ENCODE measurements around the gene PIP5K1A. TPM values are rescaled to one million over a fixed set of nuclear protein-coding genes. Genes with fewer than 3 reads are reported as not detected.

PIP5K1A gene
- total RNA-seq, 1 donor from 2014 or later: 77.7 TPM

DNA sequence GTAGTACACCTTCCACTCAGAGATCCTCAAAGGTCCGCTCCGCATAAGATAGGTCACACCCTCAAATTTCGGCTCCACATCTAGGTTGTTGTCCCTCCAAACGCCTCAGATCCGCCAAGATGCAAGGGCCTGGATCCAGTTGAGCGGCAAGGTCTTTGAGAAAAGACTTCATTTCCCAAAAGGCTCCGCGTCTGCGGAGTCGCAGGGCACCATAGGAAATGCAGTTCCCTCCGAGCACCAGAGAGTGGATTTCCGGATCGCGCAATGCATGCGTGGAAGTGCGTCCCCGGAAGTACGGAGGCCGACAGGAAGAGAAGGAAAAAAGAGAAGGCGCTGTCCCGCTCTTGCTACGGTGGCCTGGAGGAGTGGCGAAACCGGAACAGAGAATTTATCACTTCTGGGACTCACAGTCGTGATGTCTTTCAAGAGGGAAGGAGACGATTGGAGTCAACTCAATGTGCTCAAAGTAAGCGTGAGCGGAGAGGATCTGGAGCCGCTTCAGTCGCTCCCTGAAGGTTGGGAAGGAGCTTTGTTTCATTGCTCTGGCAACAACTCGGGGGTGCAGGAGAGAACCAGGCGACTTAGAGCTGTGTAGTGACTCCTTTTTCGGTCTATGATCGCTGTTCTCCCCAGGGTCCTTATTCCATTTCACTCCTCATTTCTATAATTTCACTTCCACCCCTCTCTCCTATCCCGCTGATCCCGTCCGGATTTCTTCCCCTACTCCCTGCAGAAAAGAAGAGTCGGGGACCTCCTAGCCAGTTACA is 32.4 kb upstream of the PIP5K1A start, which contains the start of the genes LYSMD1 and SCNM1:
Gene LYSMD1, minus strand, starts transcription at position 165 of the 767 bp plus-strand sequence. CDS start 644 bp downstream, outside the sequence.
Gene SCNM1, plus strand, starts transcription at position 407 of the 767 bp plus-strand sequence. Its CDS starts 9 bp downstream, at position 416.
- no peaks in the 10 kb centered on the region for H3K9me3 Mint-ChIP-seq
- DNase-seq (peak; percentile 87), ATAC-seq (ENCODE audit: low read depth) (peak; percentile 96)
- intact Hi-C loops (cut with micrococcal nuclease): loop anchor here (1.0 to 10.0 kb wide), 8 partner anchors 10 to 449 kb away; partner anchors contain the start of genes PIP5K1A, PSMD4, SEMA6C and SNX27
- TF ChIP-seq CTCF (IDR thresholded peaks at IDR 0.05): no peak
- ChIA-PET POLR2A (interaction anchor here (0.6 to 2.5 kb wide), 10 partner anchors 9 to 802 kb away, joined by 3 to 22 read pairs (median 4); partner anchors contain the start of genes MLLT11, PSMD4, RPRD2 and TNFAIP8L2), CTCF (interaction anchor here (2.7 kb wide), 1 partner anchor 66 kb away, joined by 8 read pairs; no protein-coding TSS in a partner anchor)
- peak within 1 kb of the TSS; percentile 89 for H3K27ac Mint-ChIP-seq
- H3K4me3 Mint-ChIP-seq: peak within 1 kb of the TSS; percentile 92
- H3K4me1 Mint-ChIP-seq: peaks cover 37% of the 10 kb centered on the region
- H3K27me3 Mint-ChIP-seq: no peaks in the 10 kb centered on the region
- peaks cover 53% of the 10 kb centered on the region for H3K36me3 Mint-ChIP-seq (ENCODE audit: low read depth)

DNA sequence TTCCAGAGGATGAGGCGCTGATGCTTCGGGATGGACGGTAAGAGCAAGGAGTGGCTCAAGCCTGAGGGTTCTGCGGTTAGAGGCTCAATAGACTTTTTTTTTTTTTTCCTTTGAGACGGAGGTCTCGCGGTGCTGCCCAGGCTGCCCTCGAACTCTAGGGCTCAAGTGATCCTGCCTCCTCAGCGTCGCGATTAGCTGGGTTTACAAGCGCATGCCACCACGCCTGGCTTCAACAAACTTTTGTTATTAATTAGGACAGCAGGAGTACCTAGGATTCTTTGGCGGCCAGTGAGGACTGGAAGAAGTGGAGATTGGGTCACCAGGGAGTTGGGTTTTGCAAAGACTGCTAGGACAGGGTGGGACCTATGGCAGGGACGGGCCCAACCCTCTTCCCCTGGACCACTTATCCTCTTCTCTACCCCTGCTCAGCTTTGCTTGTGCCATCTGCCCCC is 31.8 kb upstream of the PIP5K1A start:
- intact Hi-C loops (cut with micrococcal nuclease): loop anchor here (1.0 to 10.0 kb wide), 4 partner anchors 24 to 448 kb away; partner anchors contain the start of genes PIP5K1A, PSMD4, SNX27 and VPS72
- no peak for TF ChIP-seq CTCF (IDR thresholded peaks at IDR 0.05)
- Mint-ChIP-seq H3K27ac (peak overlapping the region; percentile 89), H3K27me3 (no peaks in the 10 kb centered on the region), H3K36me3 (ENCODE audit: low read depth) (peaks cover 57% of the 10 kb centered on the region), H3K4me3 (peak overlapping the region; percentile 92), H3K9me3 (no peaks in the 10 kb centered on the region), H3K4me1 (peaks cover 35% of the 10 kb centered on the region)
- ChIA-PET POLR2A (interaction anchor here (0.8 to 2.5 kb wide), 9 partner anchors 9 to 803 kb away, joined by 3 to 22 read pairs (median 6); partner anchors contain the start of genes MLLT11, PSMD4, RPRD2 and TNFAIP8L2), CTCF (interaction anchor here (2.7 kb wide), 1 partner anchor 67 kb away, joined by 8 read pairs; no protein-coding TSS in a partner anchor)
- ATAC-seq (ENCODE audit: low read depth) (no peak), DNase-seq (no peak)

DNA sequence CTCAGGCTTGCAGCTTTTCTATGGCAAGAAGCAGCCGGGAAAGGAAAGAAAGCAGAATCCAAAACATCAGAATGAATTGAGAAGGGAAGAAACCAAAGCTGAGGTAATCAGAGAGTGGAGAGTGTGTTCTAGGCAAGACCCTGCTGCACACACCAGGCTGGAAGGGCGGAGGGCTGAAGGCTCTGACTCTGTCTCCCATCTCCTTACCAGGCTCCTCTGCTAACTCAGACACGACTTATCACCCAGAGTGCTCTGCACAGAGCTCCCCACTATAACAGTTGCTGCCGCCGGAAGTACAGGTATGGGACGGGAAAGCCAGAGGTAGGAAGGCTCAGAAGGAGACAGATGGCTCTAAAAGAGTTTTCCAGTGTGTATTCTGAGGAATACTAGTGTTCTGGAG is 31.2 kb upstream of the PIP5K1A start:
- CTCF ChIA-PET: interaction anchor here (2.7 kb wide), 1 partner anchor 67 kb away, joined by 8 read pairs; no protein-coding TSS in a partner anchor
- ATAC-seq (ENCODE audit: low read depth) (no peak), DNase-seq (no peak)
- H3K4me3 Mint-ChIP-seq: peak overlapping the region; percentile 92
- H3K4me1 Mint-ChIP-seq: peaks cover 33% of the 10 kb centered on the region
- H3K36me3 Mint-ChIP-seq (ENCODE audit: low read depth): peaks cover 55% of the 10 kb centered on the region
- POLR2A ChIA-PET: interaction anchor here (1.0 to 2.5 kb wide), 7 partner anchors 10 to 114 kb away, joined by 3 to 22 read pairs (median 7); partner anchors contain the start of genes MLLT11, PSMD4, TNFAIP8L2 and VPS72
- intact Hi-C loops (cut with micrococcal nuclease): loop anchor here (10.0 kb wide), 1 partner anchor 448 kb away; the partner anchor contains the start of gene SNX27
- no peaks in the 10 kb centered on the region for H3K9me3 Mint-ChIP-seq
- TF ChIP-seq CTCF (IDR thresholded peaks at IDR 0.05): no peak
- no peaks in the 10 kb centered on the region for H3K27me3 Mint-ChIP-seq
- H3K27ac Mint-ChIP-seq: no peak overlapping the region

GRCh38 chr1:151171190-151171589 is 27.2 kb upstream of the PIP5K1A start:
- Mint-ChIP-seq H3K4me3 (no peak overlapping the region), H3K27me3 (no peaks in the 10 kb centered on the region), H3K9me3 (no peaks in the 10 kb centered on the region), H3K27ac (no peak overlapping the region), H3K36me3 (ENCODE audit: low read depth) (peaks cover 74% of the 10 kb centered on the region), H3K4me1 (peaks cover 11% of the 10 kb centered on the region)
- intact Hi-C loops (cut with micrococcal nuclease): no loop called here
- no peak for ATAC-seq (ENCODE audit: low read depth)
- TF ChIP-seq CTCF (IDR thresholded peaks at IDR 0.05): no peak
- CTCF ChIA-PET: no interaction called here
- POLR2A ChIA-PET: interaction anchor here (0.6 to 1.5 kb wide), 2 partner anchors 19 to 580 kb away, joined by 5 read pairs; partner anchors contain the start of gene VPS72
- DNase-seq: no peak

Data from activated B cell treated with CpG ODN at 0.5 μM for 24 hours (primary cell).